IMR-90 (cell line): ENCODE results near the gene ZNF236. TPM values are rescaled to one million over a fixed set of nuclear protein-coding genes. Genes with fewer than 3 reads are reported as not detected.

Experiments
- ATAC-seq: fragments of 200-7000 bp; cut with Tn5 transposase; 2 replicates; pipeline ENCODE4 v1.9.1; 2020; ENCODE audit warnings: low read depth, mild to moderate bottlenecking, moderate library complexity
- BruUV-seq: library from RNA; stranded (reverse); fragments of 400-500 nt; replicated peaks from 2 replicates; lab custom pipeline; 2021; lab: Mats Ljungman, UMichigan
- CTCF ChIA-PET: fragments of 300-600 bp; formaldehyde crosslinking; extraction: SDS; loops from one replicate; lab custom pipeline; 2021; ENCODE audit warnings: antibody characterized with exemption; lab: Yijun Ruan, JAX
- POLR2A ChIA-PET: fragments of 300-600 bp; sonication (Branson Sonifier 250); formaldehyde crosslinking; loops from one replicate; lab custom pipeline; 2022; ENCODE audit warnings: antibody characterized with exemption; ENCODE audit not compliant: unreplicated experiment; lab: Charles Lee
- DNase-seq: peaks from one replicate; pipeline ENCODE4 v3.0.0; 2013
- H2AFZ ChIP-seq: replicated peaks from 2 replicates; pipeline ENCODE3; 2013; ENCODE audit warnings: low read length, mild to moderate bottlenecking; ENCODE audit not compliant: poor library complexity
- H2AK5ac ChIP-seq: 2 replicates; pipeline ENCODE4 v1.6.1; 2013; ENCODE audit warnings: low read depth, low read length, inconsistent platforms
- H2AK9ac ChIP-seq: replicated peaks from 2 replicates; pipeline ENCODE3; 2013; ENCODE audit warnings: mild to moderate bottlenecking, low read depth, low read length, moderate library complexity; ENCODE audit not compliant: poor library complexity
- H2BK120ac ChIP-seq: 2 replicates; pipeline ENCODE4 v1.6.1; 2013; ENCODE audit warnings: low read depth, low read length, inconsistent platforms
- H2BK15ac ChIP-seq: 3 replicates; pipeline ENCODE4 v1.6.1; 2013; ENCODE audit warnings: low read depth, low read length, inconsistent platforms
- H2BK20ac ChIP-seq: 2 replicates; pipeline ENCODE4 v1.6.1; 2013; ENCODE audit warnings: low read depth, mild to moderate bottlenecking, inconsistent platforms, low read length, moderate library complexity
- H2BK5ac ChIP-seq: 2 replicates; pipeline ENCODE4 v1.6.1; 2013; ENCODE audit warnings: mild to moderate bottlenecking, low read depth, low read length, inconsistent platforms; ENCODE audit not compliant: poor library complexity, severe bottlenecking
- H3K14ac ChIP-seq: replicated peaks from 2 replicates; pipeline ENCODE4 v1.6.1; 2013; ENCODE audit warnings: low read depth, low read length, inconsistent platforms
- H3K18ac ChIP-seq: 2 replicates; pipeline ENCODE4 v1.6.1; 2013; ENCODE audit warnings: low read depth, low read length, control low read depth
- H3K23ac ChIP-seq: 2 replicates; pipeline ENCODE4 v1.6.1; 2013; ENCODE audit warnings: low read depth, low read length, inconsistent platforms
- H3K27ac ChIP-seq: 2 replicates; pipeline ENCODE4 v1.5.1; 2013; ENCODE audit warnings: mild to moderate bottlenecking, control low read depth, low read length; ENCODE audit not compliant: insufficient read depth
- H3K27me3 ChIP-seq: 2 replicates; pipeline ENCODE4 v1.6.1; 2013; ENCODE audit warnings: low read length; ENCODE audit not compliant: control insufficient read depth, insufficient read depth
- H3K36me3 ChIP-seq: 2 replicates; pipeline ENCODE4 v1.6.1; 2013; ENCODE audit warnings: low read length, mixed read lengths; ENCODE audit not compliant: control insufficient read depth, insufficient read depth
- H3K4ac ChIP-seq: 2 replicates; pipeline ENCODE4 v1.6.1; 2013; ENCODE audit warnings: low read depth, low read length, inconsistent platforms
- H3K4me1 ChIP-seq: 2 replicates; pipeline ENCODE4 v1.6.1; 2013; ENCODE audit warnings: low read length, mixed read lengths; ENCODE audit not compliant: control insufficient read depth, insufficient read depth
- H3K4me2 ChIP-seq: 2 replicates; pipeline ENCODE4 v1.6.1; 2013; ENCODE audit warnings: low read depth, mild to moderate bottlenecking, control low read depth, low read length, moderate library complexity
- H3K4me3 ChIP-seq: 2 replicates; pipeline ENCODE4 v1.5.1; 2013; ENCODE audit warnings: low read depth, mild to moderate bottlenecking, control low read depth, low read length, moderate library complexity; ENCODE audit not compliant: insufficient read depth
- H3K56ac ChIP-seq: 2 replicates; pipeline ENCODE4 v1.6.1; 2013; ENCODE audit warnings: low read length, inconsistent platforms; ENCODE audit not compliant: insufficient read depth; ENCODE audit errors: extremely low read depth
- H3K79me1 ChIP-seq, 2 experiments: 2 replicates each; pipeline ENCODE4 v1.6.1; 2013; ENCODE audit warnings: low read length in 2 of 2, inconsistent platforms in 1 of 2, low read depth in 1 of 2
- H3K9ac ChIP-seq: 2 replicates; pipeline ENCODE4 v1.6.1; 2013; ENCODE audit warnings: low read depth, low read length, control low read depth
- H3K9me1 ChIP-seq: 2 replicates; pipeline ENCODE4 v1.6.1; 2013; ENCODE audit warnings: low read length, inconsistent platforms; ENCODE audit not compliant: insufficient read depth
- H3K9me3 ChIP-seq: 2 replicates; pipeline ENCODE4 v1.6.1; 2013; ENCODE audit warnings: low read length; ENCODE audit not compliant: control insufficient read depth, insufficient read depth
- H4K20me1 ChIP-seq: 2 replicates; pipeline ENCODE4 v1.6.1; 2013; ENCODE audit warnings: low read length, inconsistent platforms; ENCODE audit not compliant: insufficient read depth
- H4K5ac ChIP-seq: 2 replicates; pipeline ENCODE4 v1.6.1; 2013; ENCODE audit warnings: mild to moderate bottlenecking, low read depth, low read length, control low read depth
- H4K8ac ChIP-seq, 2 experiments: 2 replicates each; pipeline ENCODE4 v1.6.1; 2013; ENCODE audit warnings: low read depth in 2 of 2, low read length in 2 of 2, control low read depth in 1 of 2, inconsistent platforms in 1 of 2
- H4K91ac ChIP-seq: 2 replicates; pipeline ENCODE4 v1.6.1; 2013; ENCODE audit warnings: low read depth, low read length, inconsistent platforms; ENCODE audit not compliant: insufficient read depth
- BHLHE40 ChIP-seq: fragments of 150-350 bp; IDR thresholded peaks from 2 replicates; pipeline ENCODE4 v1.6.1; 2016; ENCODE audit warnings: mild to moderate bottlenecking, low read depth, low read length
- CEBPB ChIP-seq: IDR thresholded peaks from 2 replicates; pipeline ENCODE4 v1.6.1; 2012; ENCODE audit warnings: low read depth, low read length, improper control_type of control experiment
- CHD1 ChIP-seq: IDR thresholded peaks from 2 replicates; pipeline ENCODE4 v1.6.1; 2012; ENCODE audit warnings: low read depth, low read length, improper control_type of control experiment
- CTCF ChIP-seq: conservative IDR thresholded peaks from 2 replicates; pipeline ENCODE4 v1.5.1; 2012; ENCODE audit warnings: mild to moderate bottlenecking, low read depth, low read length, improper control_type of control experiment
- MAZ ChIP-seq: IDR thresholded peaks from 2 replicates; pipeline ENCODE4 v1.6.1; 2012; ENCODE audit warnings: low read depth, mild to moderate bottlenecking, low read length, improper control_type of control experiment, moderate library complexity, borderline replicate concordance
- MXI1 ChIP-seq: IDR thresholded peaks from 2 replicates; pipeline ENCODE4 v1.6.1; 2012; ENCODE audit warnings: low read depth, mild to moderate bottlenecking, low read length, moderate library complexity, borderline replicate concordance
- POLR2A ChIP-seq: IDR thresholded peaks from 2 replicates; pipeline ENCODE4 v1.6.1; 2012; ENCODE audit warnings: mild to moderate bottlenecking, low read depth, low read length
- RAD21 ChIP-seq: IDR thresholded peaks from 2 replicates; pipeline ENCODE4 v1.6.1; 2012; ENCODE audit warnings: low read length, improper control_type of control experiment
- SMC3 ChIP-seq: fragments of 150-350 bp; IDR thresholded peaks from 2 replicates; pipeline ENCODE4 v1.6.1; 2016; ENCODE audit warnings: low read depth, mild to moderate bottlenecking, antibody characterized with exemption, low read length, moderate library complexity
- WGBS, 2 experiments: methylation state at CpG; one replicate each; pipeline versions ENCODE4 v1.1.5 to v1.1.7; 2013; ENCODE audit warnings: missing lambda C conversion rate in 2 of 2; ENCODE audit not compliant: insufficient read length in 1 of 2; ENCODE audit errors: extremely low coverage in 2 of 2; 5-methylcytosine and 5-hydroxymethylcytosine counted together
- dilution Hi-C: fragments of 300-500 bp; cut with HindIII; formaldehyde crosslinking; loops from one replicate; pipeline ENCODE4 v1.14.3; 2018; ENCODE audit warnings: low sequenced_read_pairs; ENCODE audit not compliant: unreplicated experiment
- in situ Hi-C: fragments of 300-500 bp; cut with MboI; formaldehyde crosslinking; loops from 3 replicates; pipeline ENCODE4 v1.14.3; 2019; ENCODE audit warnings: low sequenced_read_pairs, inconsistent platforms, mixed read lengths
- intact Hi-C: fragments of 100-400 bp; cut with micrococcal nuclease; formaldehyde crosslinking; loops from 2 replicates; pipeline ENCODE4 v1.10.0; 2022
- polyA plus RNA-seq, 3 experiments: library from polyadenylated mRNA; depleted of rRNA; stranded (reverse); fragments of >200 nt; gene quantifications; 2 replicates each; pipeline ENCODE4 v1.2.3, GENCODE V29; 2012; ENCODE audit warnings: low replicate concordance in 1 of 3
- total RNA-seq: library from RNA; depleted of rRNA; stranded (reverse); fragments of >200 nt; gene quantifications from 2 replicates; pipeline ENCODE4 v1.2.3, GENCODE V29; 2012
- TF ChIP-seq, protein P1 (sequence below): fragments of 150-350 bp; IDR thresholded peaks from 2 replicates; pipeline ENCODE4 v1.6.1; 2016; ENCODE audit warnings: low read depth, mild to moderate bottlenecking, low read length, moderate library complexity, borderline replicate concordance
- TF ChIP-seq, protein P2 (sequence below): fragments of 150-350 bp; IDR thresholded peaks from 2 replicates; pipeline ENCODE4 v1.6.1; 2017; ENCODE audit warnings: mild to moderate bottlenecking, antibody characterized with exemption, low read length, low read depth

ZNF236 gene
- total and polyA plus RNA-seq, 2 of the 4 experiments (the other 2 are of a cell fraction), result 3.6 to 9.7 TPM

GRCh38 chr18:76985156-76985950 is 163.0 kb downstream of the ZNF236 start:
- H2BK120ac ChIP-seq, result no peak overlapping the region
- DNase-seq (no peak), ATAC-seq (no peak)
- no peak overlapping the region for H3K18ac ChIP-seq
- intact Hi-C loops, result no loop called here
- no TSS peak for BruUV-seq
- no peaks in the 10 kb centered on the region; the same call in 1 of the 2 replicates for H3K4me1 ChIP-seq
- 84% methylated on average over 7 of the region's 27 CpGs; no CpG with 5 or more reads in 1 of the 2 experiments for WGBS, 2 experiments
- H3K27me3 ChIP-seq, result peaks cover 8% of the 10 kb centered on the region
- no peak overlapping the region for H2AK9ac ChIP-seq
- in situ Hi-C loops, result loop anchor here (10.0 kb wide), 1 partner anchor 181 kb away; no protein-coding TSS in a partner anchor
- no peak overlapping the region for H2BK15ac ChIP-seq
- H2AFZ ChIP-seq, result no peak overlapping the region
- no peaks in the 10 kb centered on the region for H3K36me3 ChIP-seq
- H2BK5ac ChIP-seq, result no peak overlapping the region
- dilution Hi-C loops, result no loop called here
- no peak overlapping the region for H4K91ac ChIP-seq
- H2AK5ac ChIP-seq, result no peak overlapping the region
- H4K5ac ChIP-seq, result no peak overlapping the region
- no peak overlapping the region for H3K4me2 ChIP-seq
- H4K8ac ChIP-seq, result no peak overlapping the region
- H3K4ac ChIP-seq, result no peak overlapping the region
- no peaks in the 10 kb centered on the region for H3K79me1 ChIP-seq
- no peaks in the 10 kb centered on the region for H3K9me1 ChIP-seq
- POLR2A ChIA-PET, result no interaction called here
- CTCF ChIA-PET, result interaction anchor here (1.3 to 1.5 kb wide), 2 partner anchors 15 to 182 kb away, joined by 4 read pairs; no protein-coding TSS in a partner anchor
- H3K9ac ChIP-seq, result no peak overlapping the region
- H3K23ac ChIP-seq, result no peak overlapping the region
- H3K4me3 ChIP-seq, result no peak overlapping the region
- H3K27ac ChIP-seq, result no peak overlapping the region
- H4K20me1 ChIP-seq, result no peaks in the 10 kb centered on the region
- no peak overlapping the region for H3K14ac ChIP-seq
- H2BK20ac ChIP-seq, result no peak overlapping the region
- H3K56ac ChIP-seq, result no peak overlapping the region
- H3K9me3 ChIP-seq, result no peaks in the 10 kb centered on the region
- TF ChIP-seq, protein P1, sequence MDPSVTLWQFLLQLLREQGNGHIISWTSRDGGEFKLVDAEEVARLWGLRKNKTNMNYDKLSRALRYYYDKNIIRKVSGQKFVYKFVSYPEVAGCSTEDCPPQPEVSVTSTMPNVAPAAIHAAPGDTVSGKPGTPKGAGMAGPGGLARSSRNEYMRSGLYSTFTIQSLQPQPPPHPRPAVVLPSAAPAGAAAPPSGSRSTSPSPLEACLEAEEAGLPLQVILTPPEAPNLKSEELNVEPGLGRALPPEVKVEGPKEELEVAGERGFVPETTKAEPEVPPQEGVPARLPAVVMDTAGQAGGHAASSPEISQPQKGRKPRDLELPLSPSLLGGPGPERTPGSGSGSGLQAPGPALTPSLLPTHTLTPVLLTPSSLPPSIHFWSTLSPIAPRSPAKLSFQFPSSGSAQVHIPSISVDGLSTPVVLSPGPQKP, result no peak
- no peak for TF ChIP-seq RAD21
- TF ChIP-seq CTCF, result no peak
- no peak for TF ChIP-seq CHD1
- no peak for TF ChIP-seq POLR2A
- no peak for TF ChIP-seq MXI1
- TF ChIP-seq SMC3, result no peak
- no peak for TF ChIP-seq CEBPB
- TF ChIP-seq MAZ, result no peak
- TF ChIP-seq, protein P2, sequence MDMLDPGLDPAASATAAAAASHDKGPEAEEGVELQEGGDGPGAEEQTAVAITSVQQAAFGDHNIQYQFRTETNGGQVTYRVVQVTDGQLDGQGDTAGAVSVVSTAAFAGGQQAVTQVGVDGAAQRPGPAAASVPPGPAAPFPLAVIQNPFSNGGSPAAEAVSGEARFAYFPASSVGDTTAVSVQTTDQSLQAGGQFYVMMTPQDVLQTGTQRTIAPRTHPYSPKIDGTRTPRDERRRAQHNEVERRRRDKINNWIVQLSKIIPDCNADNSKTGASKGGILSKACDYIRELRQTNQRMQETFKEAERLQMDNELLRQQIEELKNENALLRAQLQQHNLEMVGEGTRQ, result no peak
- no peak for TF ChIP-seq BHLHE40
